Mucosa of rectum (tissue), 2 donors: ENCODE measurements around the gene ANO1.

Experiments used
- H3K27ac ChIP-seq, 2 donors: one replicate each; pipeline ENCODE4 v1.7.0; 2013; ENCODE audit warnings: inconsistent platforms in 2 of 2, low read depth in 2 of 2, low read length in 2 of 2
- H3K27me3 ChIP-seq, 2 donors: one replicate each; pipeline ENCODE4 v1.7.0; 2013; ENCODE audit warnings: low read length in 2 of 2; ENCODE audit not compliant: control insufficient read depth in 2 of 2, insufficient read depth in 2 of 2
- H3K36me3 ChIP-seq, 2 donors: one replicate each; pipeline ENCODE4 v1.7.0; 2013; ENCODE audit warnings: low read length in 2 of 2; ENCODE audit not compliant: control insufficient read depth in 2 of 2, insufficient read depth in 2 of 2
- H3K4me1 ChIP-seq, 2 donors: one replicate each; pipeline ENCODE4 v1.7.0; 2013; ENCODE audit warnings: low read length in 2 of 2, mild to moderate bottlenecking in 1 of 2; ENCODE audit not compliant: control insufficient read depth in 2 of 2, insufficient read depth in 2 of 2
- H3K4me3 ChIP-seq, 2 donors: one replicate each; pipeline ENCODE4 v1.7.0; 2013; ENCODE audit warnings: low read length in 2 of 2
- H3K9ac ChIP-seq, 2 donors: one replicate each; pipeline ENCODE4 v1.7.0; 2013; ENCODE audit warnings: low read length in 2 of 2, low read depth in 1 of 2, mild to moderate bottlenecking in 1 of 2
- H3K9me3 ChIP-seq, 2 donors: one replicate each; pipeline ENCODE4 v1.7.0; 2013; ENCODE audit warnings: low read length in 2 of 2; ENCODE audit not compliant: control insufficient read depth in 2 of 2
- donor health status: healthy.
- donor health status: Normal muscosa, but diverticular disease.

The ANO1 gene

GRCh38 chr11:70158757-70159389 lies 80.8 kb downstream of the ANO1 start:
- Histone ChIP-seq H3K9ac (no peak overlapping the region), H3K9me3 (no peaks in the 10 kb centered on the region), H3K27me3 (peaks cover 0 to 1% of the 10 kb centered on the region in 2 donors), H3K4me1 (peaks cover 0 to 5% of the 10 kb centered on the region in 2 donors), H3K4me3 (no peak overlapping the region), H3K36me3 (no peaks in the 10 kb centered on the region), H3K27ac (no peak overlapping the region)

- Histone ChIP-seq H3K36me3 (no peaks in the 10 kb centered on the region), H3K4me3 (no peak overlapping the region), H3K9ac (no peak overlapping the region), H3K27me3 (peaks cover 0 to 1% of the 10 kb centered on the region in 2 donors), H3K9me3 (no peaks in the 10 kb centered on the region), H3K27ac (no peak overlapping the region), H3K4me1 (peaks cover 0 to 5% of the 10 kb centered on the region in 2 donors)
Observed at GRCh38 chr11:70159627-70160570, 81.8 kb downstream of the ANO1 start.

GRCh38 chr11:70161043-70161625 lies 83.0 kb downstream of the ANO1 start:
- H3K9ac ChIP-seq = no peak overlapping the region
- no peaks in the 10 kb centered on the region for H3K9me3 ChIP-seq
- no peak overlapping the region for H3K4me3 ChIP-seq
- no peaks in the 10 kb centered on the region for H3K36me3 ChIP-seq
- peaks cover 0 to 1% of the 10 kb centered on the region in 2 donors for H3K27me3 ChIP-seq
- H3K4me1 ChIP-seq = peaks cover 0 to 5% of the 10 kb centered on the region in 2 donors
- no peak overlapping the region for H3K27ac ChIP-seq

GRCh38 chr11:70164705-70165104 lies 86.6 kb downstream of the ANO1 start:
- Histone ChIP-seq H3K36me3 (peaks cover 0 to 4% of the 10 kb centered on the region in 2 donors), H3K27ac (no peak overlapping the region), H3K4me1 (peaks cover 0 to 5% of the 10 kb centered on the region in 2 donors)

GRCh38 chr11:70167120-70167519 lies 89.0 kb downstream of the ANO1 start:
- Histone ChIP-seq H3K9me3 (no peaks in the 10 kb centered on the region), H3K36me3 (peaks cover 0 to 4% of the 10 kb centered on the region in 2 donors), H3K4me3 (no peak overlapping the region), H3K9ac (no peak overlapping the region), H3K27me3 (no peaks in the 10 kb centered on the region), H3K27ac (no peak overlapping the region), H3K4me1 (no peaks in the 10 kb centered on the region)

More at GRCh38 chr11:70164705-70165104, 86.6 kb downstream of the ANO1 start:
- Histone ChIP-seq H3K9me3 (no peaks in the 10 kb centered on the region), H3K9ac (no peak overlapping the region), H3K27me3 (no peaks in the 10 kb centered on the region), H3K4me3 (no peak overlapping the region)

- Histone ChIP-seq H3K4me3 (no peak overlapping the region), H3K27ac (no peak overlapping the region), H3K9ac (no peak overlapping the region), H3K4me1 (no peaks in the 10 kb centered on the region), H3K36me3 (peaks cover 0 to 4% of the 10 kb centered on the region in 2 donors), H3K9me3 (no peaks in the 10 kb centered on the region), H3K27me3 (no peaks in the 10 kb centered on the region)
Observed at GRCh38 chr11:70167723-70168404, 89.7 kb downstream of the ANO1 start.

GRCh38 chr11:70168405-70168754 lies 90.3 kb downstream of the ANO1 start:
- Histone ChIP-seq H3K27me3 (no peaks in the 10 kb centered on the region), H3K9ac (no peak overlapping the region), H3K9me3 (no peaks in the 10 kb centered on the region), H3K4me1 (no peaks in the 10 kb centered on the region), H3K27ac (no peak overlapping the region), H3K4me3 (no peak overlapping the region), H3K36me3 (peaks cover 0 to 4% of the 10 kb centered on the region in 2 donors)

GRCh38 chr11:70169127-70169526 lies 91.0 kb downstream of the ANO1 start:
- Histone ChIP-seq H3K36me3 (peaks cover 0 to 4% of the 10 kb centered on the region in 2 donors), H3K4me3 (no peak overlapping the region), H3K9me3 (no peaks in the 10 kb centered on the region), H3K27me3 (no peaks in the 10 kb centered on the region), H3K4me1 (no peaks in the 10 kb centered on the region), H3K9ac (no peak overlapping the region), H3K27ac (no peak overlapping the region)

- no peaks in the 10 kb centered on the region for H3K4me1 ChIP-seq
- H3K27ac ChIP-seq = no peak overlapping the region
- no peak overlapping the region for H3K4me3 ChIP-seq
- H3K9me3 ChIP-seq = no peaks in the 10 kb centered on the region
- H3K27me3 ChIP-seq = no peaks in the 10 kb centered on the region
- H3K36me3 ChIP-seq = peaks cover 0 to 4% of the 10 kb centered on the region in 2 donors
- no peak overlapping the region for H3K9ac ChIP-seq
Observed at GRCh38 chr11:70169632-70170031, 91.5 kb downstream of the ANO1 start.
